Stimulated activated CD4-positive, alpha-beta T cell treated with anti-CD3 and anti-CD28 coated beads, Interleukin-4, amount 100 ng/mL, for 1 hour (primary cell): ENCODE results near the gene C6orf62.
"Not testable (repeated sequence)": the region's sequence is repeated elsewhere in the genome, so short reads cannot be mapped to it uniquely, and the experiment has no call there.

Experiments
- DNase-seq: peaks from one replicate; pipeline ENCODE4 v3.0.0-alpha.2; 2020

Gene C6orf62

DNA sequence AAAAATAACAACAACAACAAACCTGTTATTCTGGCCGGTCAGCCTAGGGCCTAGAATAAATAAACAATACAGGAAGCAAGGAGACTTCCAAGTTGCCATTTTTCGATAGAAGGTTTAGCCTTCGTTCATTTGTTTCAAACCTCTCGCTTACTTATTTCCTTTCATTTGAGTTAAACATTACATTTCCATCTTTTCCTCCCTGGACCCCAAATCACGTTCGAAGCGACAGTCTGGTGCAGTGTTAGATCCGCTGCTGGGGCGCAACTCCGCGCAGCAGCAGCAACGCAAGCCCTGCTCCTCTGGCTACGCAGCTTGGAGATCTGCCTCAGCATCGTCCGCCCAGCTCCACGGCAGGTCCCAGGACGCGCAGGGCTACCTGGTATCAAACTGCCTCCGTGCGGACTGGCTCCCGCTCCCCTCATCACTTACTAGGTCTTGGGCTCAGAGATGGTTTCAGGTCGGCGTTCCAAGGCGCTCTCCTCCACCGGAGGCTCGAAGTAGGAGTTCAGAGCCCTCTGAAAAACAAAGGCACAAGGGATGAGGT lies 52.8 kb downstream of the C6orf62 start:
- peak; percentile 47 for DNase-seq

DNA sequence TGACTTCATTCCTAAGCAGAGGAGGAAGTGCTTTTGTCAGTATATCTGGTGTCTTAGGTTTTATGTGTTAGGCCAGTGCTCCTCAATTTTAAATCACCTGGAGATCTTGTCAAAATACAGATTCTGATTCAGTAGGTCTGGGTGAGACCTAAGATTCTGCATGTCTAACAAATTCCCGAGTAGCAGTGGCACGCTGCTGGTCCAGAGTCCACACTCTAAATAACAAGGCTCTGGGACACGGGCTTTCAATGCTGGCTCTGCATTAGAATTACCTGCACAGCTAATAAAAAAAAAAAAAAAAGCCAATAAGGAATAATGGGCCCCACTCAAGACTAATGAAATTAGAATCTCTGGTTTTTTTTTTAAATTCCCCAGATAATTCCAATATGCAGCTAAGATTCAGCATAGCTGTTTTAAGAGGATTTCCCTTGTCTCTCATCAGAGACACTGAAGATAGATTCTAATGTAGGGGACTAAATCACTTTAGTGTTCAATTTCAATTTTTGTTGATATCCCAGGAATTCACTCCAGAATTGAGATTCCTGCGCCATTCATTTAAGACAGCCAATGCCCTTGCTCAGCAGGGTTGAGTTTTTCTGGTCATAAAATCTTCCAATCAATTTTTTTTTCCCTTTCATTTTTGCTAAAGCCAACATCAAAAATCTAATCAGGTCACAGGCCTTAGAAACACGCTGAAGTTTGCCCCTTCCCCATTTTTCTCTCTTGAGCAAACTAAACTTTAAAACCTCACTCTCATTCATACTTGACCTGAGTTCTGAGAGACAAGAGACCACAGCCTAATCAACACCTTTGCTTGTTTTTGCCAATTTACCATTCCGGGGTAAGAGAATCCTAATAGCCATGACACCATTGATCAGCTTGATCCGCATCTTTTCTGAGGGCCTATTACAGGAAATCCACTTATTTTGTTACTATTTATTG lies 54.6 kb downstream of the C6orf62 start:
- DNase-seq: no peak

DNA sequence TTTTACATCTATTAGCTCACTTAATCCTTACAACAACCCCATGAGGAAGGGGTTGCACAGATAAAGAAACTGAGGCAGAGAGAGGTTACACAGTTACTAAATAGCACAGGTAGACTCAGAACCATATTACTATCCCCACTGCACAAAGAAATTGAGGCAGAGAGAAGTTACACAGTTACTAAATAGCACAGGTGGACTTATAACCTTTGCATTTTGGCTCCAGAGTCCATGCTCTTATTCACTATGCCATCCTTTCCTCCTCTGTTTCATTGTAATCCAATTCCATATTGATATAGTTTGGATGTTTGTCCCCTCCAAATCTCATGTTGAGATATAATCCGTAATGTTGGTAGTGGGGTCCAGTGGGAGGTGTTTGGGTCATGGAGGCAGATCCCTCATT lies 55.8 kb downstream of the C6orf62 start:
- no peak for DNase-seq

DNA sequence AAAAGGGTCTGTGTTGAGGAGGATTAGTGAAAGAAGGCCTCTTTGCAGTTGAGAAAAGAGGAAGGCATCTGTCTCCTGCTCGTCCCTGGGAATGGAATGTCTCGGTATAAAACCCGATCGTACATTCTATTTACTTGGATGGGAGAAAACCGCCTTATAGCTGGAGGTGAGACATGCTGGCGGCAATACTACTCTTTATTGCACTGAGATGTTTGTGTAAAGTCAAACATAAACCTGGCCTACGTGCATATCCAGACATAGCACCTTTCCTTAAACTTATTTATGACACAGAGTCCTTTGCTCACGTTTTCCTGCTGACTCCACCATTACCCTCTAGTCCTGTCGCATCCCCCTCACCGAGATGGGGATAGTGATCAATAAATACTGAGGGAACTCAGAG lies 56.7 kb downstream of the C6orf62 start:
- DNase-seq: no peak

DNA sequence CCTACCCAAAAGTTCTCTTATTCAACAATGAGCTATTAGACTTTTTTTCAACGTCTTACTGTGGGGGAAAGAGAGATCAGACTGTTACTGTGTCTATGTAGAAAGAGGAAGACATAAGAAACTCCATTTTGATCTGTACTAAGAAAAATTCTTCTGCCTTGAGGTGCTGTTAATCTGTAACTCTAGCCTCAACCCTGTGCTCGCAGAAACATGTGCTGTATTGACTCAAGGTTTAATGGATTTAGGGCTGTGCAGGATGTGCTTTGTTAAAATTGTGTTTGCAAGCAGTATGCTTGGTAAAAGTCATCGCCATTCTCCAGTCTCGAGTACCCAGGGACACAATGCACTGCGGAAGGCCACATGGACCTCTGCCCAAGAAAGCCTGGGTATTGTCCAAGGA lies 57.2 kb downstream of the C6orf62 start:
- DNase-seq: not testable (repeated sequence)

DNA sequence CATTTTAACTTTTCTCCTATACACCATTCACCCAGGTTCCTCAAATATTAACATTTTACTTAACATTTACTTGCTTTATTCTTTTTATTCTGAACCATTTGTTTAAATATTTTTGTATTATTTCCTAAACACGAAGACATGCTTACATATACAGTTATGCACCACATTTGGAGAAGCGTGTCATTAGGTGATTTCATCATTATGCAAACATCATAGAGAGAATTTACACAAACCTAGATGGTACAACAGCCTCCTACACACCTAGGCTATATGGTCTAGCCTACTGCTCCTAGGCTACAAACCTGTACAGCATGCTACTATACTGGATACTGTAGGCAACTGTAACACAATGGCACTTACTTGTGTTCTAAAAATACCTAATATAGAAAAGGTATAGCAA lies 58.8 kb downstream of the C6orf62 start:
- no peak for DNase-seq

DNA sequence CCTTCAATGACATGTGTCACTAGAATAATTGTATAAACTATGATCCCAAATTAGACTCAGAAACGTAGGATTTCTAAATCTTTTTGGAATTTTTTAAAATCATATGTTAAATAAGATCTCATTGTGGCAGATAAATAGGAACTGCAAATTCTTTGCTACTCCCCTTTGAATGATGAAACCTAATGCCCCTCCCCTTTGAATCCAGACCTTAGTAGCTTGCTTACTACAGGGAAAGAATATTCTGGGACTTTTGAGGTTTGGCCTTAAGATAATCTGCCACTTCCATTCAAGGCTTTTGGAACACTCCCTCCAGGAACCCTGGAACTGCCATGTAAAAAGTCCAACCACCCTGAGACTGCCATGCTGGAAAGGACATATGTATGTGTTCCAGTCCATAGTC lies 59.4 kb downstream of the C6orf62 start:
- no peak for DNase-seq

DNA sequence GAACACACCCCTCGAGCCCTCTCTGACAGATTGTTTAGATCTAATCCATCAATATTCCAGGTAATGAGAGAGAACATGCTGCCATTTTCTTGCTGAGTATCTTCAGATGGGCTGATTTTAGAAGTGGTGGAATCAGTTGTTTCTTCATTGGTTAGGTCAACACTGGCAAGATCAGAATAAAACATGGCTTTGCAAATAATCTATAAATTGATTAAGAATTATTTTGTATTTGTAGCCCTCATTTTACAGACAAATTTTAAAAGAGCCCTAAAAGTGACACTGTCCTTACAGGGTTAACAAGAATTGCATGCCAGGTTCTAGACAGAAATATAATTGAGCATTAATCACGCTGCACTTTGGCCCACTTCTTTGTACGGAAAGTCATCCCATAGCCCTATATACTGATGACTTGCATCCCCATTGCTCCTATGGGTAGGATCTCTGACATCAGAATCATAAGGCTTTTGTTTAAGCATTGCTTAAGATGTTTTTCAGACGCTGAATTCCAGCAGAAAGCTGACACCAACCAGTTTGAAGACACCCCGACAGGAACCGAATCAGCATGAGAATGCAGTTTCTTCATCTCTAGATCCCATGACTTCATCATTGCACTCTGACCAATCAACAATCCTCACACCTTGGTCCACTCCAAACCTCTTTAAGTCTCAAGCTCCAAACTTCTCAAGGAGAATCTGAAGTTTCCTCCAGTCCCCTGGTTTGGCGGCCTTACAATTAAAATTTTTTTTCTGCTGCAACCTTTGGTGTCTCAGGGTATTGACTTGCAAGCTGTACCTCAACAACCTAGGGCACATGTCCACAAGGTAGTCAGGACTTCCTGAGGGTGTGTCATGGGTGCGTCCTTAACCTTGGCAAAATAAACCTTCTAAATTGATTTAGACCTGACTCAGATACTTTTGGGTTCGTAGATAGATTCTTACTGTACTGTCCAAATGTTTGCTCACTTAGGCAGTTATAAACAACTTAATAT lies 60.1 kb downstream of the C6orf62 start:
- DNase-seq: no peak

DNA sequence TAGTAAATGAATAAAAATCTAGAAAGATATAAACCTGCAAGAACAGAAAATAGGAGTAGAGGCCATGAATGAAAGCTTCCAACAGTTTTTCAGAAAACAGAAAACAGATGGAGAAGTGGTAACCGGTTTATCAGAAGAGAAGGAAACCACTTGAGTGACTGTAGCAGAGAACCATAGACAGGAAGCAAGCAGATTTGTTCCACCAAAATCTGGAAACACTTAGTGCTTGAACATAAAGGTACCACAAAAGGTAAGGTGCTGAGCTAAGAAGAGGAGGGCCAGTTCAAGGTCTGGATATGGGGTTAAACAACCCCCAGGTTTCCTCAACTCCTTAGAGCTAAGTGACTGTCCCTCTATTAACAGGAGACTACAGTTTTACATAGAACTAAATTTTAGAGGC lies 63.7 kb downstream of the C6orf62 start:
- no peak for DNase-seq
